GM21786 (cell line): ENCODE results near the gene MLX.
A peak's percentile ranks its signal among the peaks of the same experiment; 100 is the strongest.

Experiments
- ATAC-seq: cut with Tn5 transposase; IDR thresholded peaks from one replicate; pipeline ENCODE4 v1.9.1; 2021; ENCODE audit not compliant: unreplicated experiment

The MLX gene

GRCh38 chr17:42566883-42567573 lies at the start of gene MLX:
Gene MLX, plus strand, starts transcription at chr17:42567100. Its CDS starts 25 bp downstream, at chr17:42567125.
- ATAC-seq = peak; percentile 59

GRCh38 chr17:42517516-42517915 lies 49.4 kb upstream of the MLX start:
- no peak for ATAC-seq

- ATAC-seq = no peak
Measured at GRCh38 chr17:42518046-42518754, 48.7 kb upstream of the MLX start.

- no peak for ATAC-seq
Measured at GRCh38 chr17:42518755-42519545, 48.0 kb upstream of the MLX start.

GRCh38 chr17:42519546-42520491 lies 47.1 kb upstream of the MLX start:
- no peak for ATAC-seq

GRCh38 chr17:42520540-42520951 lies 46.4 kb upstream of the MLX start:
- no peak for ATAC-seq

- no peak for ATAC-seq
Measured at GRCh38 chr17:42521036-42521435, 45.9 kb upstream of the MLX start.

- no peak for ATAC-seq
Measured at GRCh38 chr17:42521666-42522262, 45.1 kb upstream of the MLX start.

GRCh38 chr17:42522263-42522790 lies 44.6 kb upstream of the MLX start:
- ATAC-seq = no peak

GRCh38 chr17:42522798-42523278 lies 44.1 kb upstream of the MLX start:
- ATAC-seq = no peak

- no peak for ATAC-seq
Measured at GRCh38 chr17:42525221-42525620, 41.7 kb upstream of the MLX start.

GRCh38 chr17:42526031-42526444 lies 40.9 kb upstream of the MLX start:
- ATAC-seq = no peak

GRCh38 chr17:42527932-42528331 lies 39.0 kb upstream of the MLX start:
- no peak for ATAC-seq

GRCh38 chr17:42529061-42529460 lies 37.8 kb upstream of the MLX start:
- no peak for ATAC-seq

GRCh38 chr17:42530952-42531454 lies 35.9 kb upstream of the MLX start:
- no peak for ATAC-seq

GRCh38 chr17:42531455-42532354 lies 35.2 kb upstream of the MLX start:
- ATAC-seq = no peak

- no peak for ATAC-seq
Measured at GRCh38 chr17:42535155-42536047, 31.5 kb upstream of the MLX start.

GRCh38 chr17:42536048-42536371 lies 30.9 kb upstream of the MLX start, which contains the start of gene NAGLU:
Gene NAGLU, plus strand, starts transcription at chr17:42536241. Its CDS starts 32 bp downstream, at chr17:42536273.
- peak; percentile 73 for ATAC-seq
